ENCODE measurements around the gene PIK3R1.
"Not testable (repeated sequence)": the region's sequence is repeated elsewhere in the genome, so short reads cannot be mapped to it uniquely, and the experiment has no call there.

PIK3R1 gene

DNA sequence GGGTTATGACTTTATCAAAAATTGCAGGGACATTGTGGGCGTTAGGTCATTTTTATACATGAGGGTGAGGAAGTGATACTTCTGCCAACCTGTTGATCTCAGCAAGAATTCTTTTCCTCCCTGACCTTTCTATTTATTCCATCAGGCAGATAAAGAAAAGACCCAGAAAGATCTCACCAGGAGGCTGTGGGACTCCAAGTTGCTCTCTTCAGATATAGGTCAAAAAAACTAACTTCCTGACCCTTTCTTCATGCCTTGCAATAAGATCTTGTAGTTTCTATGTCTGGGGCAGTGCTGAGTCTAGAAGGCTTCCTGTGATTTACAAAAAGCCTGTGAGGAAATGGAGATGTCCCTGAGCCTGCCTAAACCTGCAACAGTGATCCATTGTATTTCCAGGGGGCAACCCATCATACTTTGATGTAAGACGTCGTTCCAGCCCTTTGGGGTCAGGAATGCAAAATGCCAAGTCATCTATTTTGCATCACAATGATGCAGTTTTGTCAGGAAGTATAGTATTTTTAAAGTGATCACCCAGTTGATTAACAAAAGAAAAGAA is 22.0 kb upstream of the PIK3R1 start:
- DNase-seq (ENCODE audit: low read depth, low spot score): no peak

GRCh38 chr5:68194386-68194785 is 21.2 kb upstream of the PIK3R1 start:
- DNase-seq (ENCODE audit: low read depth, low spot score): no peak

DNA sequence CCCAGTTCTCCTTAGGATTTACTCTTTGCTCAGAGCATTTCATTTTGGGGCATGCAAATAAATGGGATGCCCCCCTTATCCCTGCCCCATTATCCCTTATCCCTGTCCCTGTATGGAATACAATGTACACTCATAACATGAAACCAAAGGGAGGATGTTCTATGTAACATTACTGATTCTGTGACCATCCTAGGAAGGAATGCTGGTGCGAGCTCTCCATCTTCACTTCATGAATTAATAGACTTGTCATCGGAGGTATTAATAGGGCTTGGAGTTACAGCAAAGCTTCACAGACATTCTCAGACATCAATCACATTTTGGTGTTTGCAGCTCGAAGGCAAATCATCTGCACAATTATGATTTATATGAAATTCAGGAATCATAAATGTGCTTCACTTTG is 20.4 kb upstream of the PIK3R1 start:
- no peak for DNase-seq (ENCODE audit: low read depth, low spot score)

GRCh38 chr5:68196876-68197275 is 18.7 kb upstream of the PIK3R1 start:
- no peak for DNase-seq (ENCODE audit: low read depth, low spot score)

GRCh38 chr5:68200288-68200687 is 15.3 kb upstream of the PIK3R1 start:
- no peak for DNase-seq (ENCODE audit: low read depth, low spot score)

DNA sequence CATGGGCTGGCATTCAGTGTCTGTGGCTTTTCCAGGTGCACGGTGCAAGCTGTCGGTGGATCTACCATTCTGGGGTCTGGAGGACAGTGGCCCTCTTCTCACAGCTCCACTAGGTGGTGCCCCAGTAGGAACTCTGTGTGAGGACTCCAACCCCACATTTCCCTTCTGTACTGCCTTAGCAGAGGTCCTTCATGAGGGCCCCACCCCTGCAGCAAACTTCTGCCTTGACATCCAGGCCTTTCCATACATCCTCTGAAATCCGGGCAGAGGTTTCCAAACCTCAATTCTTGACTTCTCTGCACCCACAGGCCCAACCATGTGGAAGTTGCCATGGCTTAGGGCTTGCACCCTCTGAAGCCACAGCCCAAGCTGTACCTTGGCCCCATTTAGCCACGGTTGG is 4.9 kb upstream of the PIK3R1 start:
- not testable (repeated sequence) for DNase-seq (ENCODE audit: low read depth, low spot score)

DNA sequence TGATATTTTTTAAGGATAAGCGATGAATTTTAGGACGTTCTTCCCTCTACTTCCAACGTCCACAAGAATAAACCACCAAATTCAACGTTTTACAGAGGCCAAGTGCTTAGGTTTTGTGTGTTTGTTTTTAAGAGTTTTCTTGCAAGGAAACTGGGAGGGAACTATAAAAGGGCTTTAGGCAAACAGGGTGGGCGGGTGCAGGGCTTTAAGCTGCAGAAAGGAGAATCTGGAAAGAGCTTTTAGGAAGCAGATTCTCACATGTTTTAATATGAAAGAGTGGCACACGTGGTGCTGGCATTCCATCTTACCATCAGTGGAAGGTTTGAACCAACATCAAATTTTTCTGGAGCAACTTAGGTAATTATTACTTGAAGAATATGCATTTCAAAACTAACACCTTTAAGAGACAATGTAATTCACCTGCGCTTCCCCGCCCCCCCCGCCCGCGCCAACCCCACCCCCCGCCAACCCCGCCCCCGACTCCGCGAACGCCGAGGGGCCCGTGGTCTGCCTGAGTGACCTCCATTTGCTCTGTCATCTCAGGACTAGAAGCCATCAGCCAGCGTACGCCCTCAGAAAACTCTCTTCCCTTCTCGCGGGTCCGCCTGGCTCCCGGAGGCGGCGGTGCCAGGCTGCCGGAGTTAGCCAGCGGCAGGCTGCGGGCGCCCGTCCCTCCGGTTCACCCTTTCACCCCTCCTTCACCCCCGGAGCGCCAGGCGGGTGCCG is 911 bp upstream of the PIK3R1 start:
- no peak for DNase-seq (ENCODE audit: low read depth, low spot score)

DNA sequence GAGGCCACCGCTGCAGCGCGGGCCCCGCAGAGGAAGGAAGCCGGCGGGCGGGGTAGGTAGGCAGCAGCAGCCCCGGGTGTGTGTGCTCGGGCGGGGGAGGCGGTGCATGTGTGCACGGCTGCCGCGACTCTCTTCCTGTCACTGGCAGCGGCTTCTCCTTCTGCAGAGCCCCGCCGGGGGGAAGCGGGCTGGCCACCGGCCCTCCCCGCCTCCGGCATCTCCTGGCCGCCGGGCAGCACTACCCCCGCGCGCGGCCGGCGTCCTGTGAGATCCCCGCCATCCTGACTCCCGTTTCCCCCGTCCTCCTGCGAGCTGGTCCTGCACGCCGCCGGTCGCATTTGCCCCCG is 315 bp downstream of the PIK3R1 start:
- no peak for DNase-seq (ENCODE audit: low read depth, low spot score)

- DNase-seq (ENCODE audit: low read depth, low spot score): no peak
Measured at GRCh38 chr5:68216245-68217046, 890 bp downstream of the PIK3R1 start.

DNA sequence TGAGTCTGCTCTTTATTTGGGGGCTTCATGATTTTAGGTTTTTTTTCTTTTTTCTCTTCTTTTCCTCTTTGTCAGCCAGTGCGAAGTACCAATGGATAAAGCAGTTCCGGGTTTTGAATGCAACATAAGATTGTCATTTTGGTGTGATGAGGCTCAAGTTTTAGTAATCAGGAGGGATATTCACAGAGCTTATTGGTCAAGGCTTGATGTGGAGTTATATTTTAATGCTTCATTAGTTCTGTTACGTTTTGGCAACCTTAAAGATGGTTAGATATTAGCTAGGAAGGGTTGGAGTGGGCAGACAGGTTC is 1.4 kb downstream of the PIK3R1 start:
- no peak for DNase-seq (ENCODE audit: low read depth, low spot score)

GRCh38 chr5:68217528-68217927 is 2.0 kb downstream of the PIK3R1 start:
- no peak for DNase-seq (ENCODE audit: low read depth, low spot score)

GRCh38 chr5:68219161-68219816 is 3.7 kb downstream of the PIK3R1 start:
- no peak for DNase-seq (ENCODE audit: low read depth, low spot score)

DNA sequence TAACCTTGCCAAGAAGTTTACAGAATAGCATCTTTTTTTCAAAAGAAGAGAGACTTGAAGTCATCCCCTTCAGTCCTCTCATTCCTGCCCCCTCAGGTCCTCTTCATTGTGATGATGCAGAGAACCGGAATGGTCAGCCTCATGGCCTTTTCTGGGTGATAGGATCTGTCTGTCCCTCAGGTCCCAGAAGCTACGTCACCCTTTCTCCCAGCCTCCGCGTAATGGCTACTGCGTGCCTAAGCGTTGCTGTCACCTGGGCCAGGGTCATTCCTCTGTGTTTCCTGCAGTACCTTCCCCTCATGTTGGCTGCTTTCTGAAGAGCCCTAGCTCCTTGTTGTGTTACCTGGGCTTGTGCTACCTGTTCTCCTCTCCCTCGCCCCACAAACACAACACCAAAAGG is 4.7 kb downstream of the PIK3R1 start:
- no peak for DNase-seq (ENCODE audit: low read depth, low spot score)

- DNase-seq (ENCODE audit: low read depth, low spot score): no peak
Measured at GRCh38 chr5:68220914-68221313, 5.4 kb downstream of the PIK3R1 start.

DNA sequence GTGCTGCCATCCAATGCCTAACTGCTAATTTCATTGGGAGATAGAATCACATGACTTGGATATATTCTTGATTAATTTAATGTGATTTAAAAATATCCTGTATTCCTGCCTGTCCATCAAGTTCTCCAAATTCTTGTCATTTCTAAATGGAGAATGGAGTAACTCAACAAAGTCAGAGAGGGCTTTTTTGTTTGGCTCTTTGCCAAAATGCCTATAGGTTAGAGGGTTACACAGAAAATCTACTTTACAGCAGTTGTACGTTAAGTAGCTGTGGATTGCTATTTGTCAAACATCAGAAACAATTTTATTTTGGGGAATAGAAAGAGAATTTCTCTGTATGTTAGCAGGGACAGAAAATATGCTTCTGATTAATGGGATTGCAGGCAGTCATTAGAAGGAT is 5.9 kb downstream of the PIK3R1 start:
- DNase-seq (ENCODE audit: low read depth, low spot score): no peak

- no peak for DNase-seq (ENCODE audit: low read depth, low spot score)
Measured at GRCh38 chr5:68222310-68222709, 6.8 kb downstream of the PIK3R1 start.

DNA sequence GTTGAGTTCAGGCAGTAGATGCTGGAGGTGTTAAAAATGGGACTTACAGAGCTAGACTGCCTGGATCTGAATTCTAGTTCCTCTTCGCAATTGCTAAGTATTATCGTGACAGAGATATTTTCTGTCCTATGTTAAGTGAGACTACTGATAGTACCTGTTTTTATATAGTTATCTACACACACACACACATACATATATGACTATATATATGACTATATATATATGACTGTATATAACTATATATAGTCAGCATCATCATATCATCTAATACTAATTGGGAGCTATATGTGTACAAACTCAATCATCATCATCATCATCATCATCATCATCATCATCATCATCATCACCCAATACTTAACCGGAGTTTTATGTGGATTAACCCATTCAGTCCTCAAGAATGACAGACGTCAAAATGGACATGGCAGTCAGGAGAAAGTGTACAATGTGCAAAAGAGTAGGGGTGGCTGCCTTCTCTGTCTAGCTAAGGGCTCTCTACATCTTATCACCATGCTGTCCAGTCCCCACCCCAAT is 7.3 kb downstream of the PIK3R1 start:
- DNase-seq (ENCODE audit: low read depth, low spot score): no peak

DNA sequence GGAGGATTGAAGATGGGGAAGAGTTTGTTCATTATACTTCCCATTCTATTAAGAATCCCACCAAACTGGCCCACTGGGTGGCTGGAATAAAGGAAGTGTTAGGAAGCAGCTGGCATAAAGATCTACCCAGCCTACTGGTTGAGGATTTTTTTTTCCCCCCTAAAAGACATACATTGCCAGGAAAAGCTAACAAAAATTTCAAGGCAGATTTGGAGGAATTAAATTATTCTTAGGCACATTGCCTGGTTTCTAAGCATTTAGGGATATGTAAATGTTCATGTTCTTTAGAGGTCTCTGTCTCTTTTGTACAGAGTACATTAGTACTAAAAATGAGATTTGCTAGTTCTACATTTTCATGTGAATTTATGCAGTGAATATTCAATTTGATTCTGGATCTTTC is 8.3 kb downstream of the PIK3R1 start:
- DNase-seq (ENCODE audit: low read depth, low spot score): no peak

GRCh38 chr5:68224509-68225187 is 9.1 kb downstream of the PIK3R1 start:
- no peak for DNase-seq (ENCODE audit: low read depth, low spot score)

DNA sequence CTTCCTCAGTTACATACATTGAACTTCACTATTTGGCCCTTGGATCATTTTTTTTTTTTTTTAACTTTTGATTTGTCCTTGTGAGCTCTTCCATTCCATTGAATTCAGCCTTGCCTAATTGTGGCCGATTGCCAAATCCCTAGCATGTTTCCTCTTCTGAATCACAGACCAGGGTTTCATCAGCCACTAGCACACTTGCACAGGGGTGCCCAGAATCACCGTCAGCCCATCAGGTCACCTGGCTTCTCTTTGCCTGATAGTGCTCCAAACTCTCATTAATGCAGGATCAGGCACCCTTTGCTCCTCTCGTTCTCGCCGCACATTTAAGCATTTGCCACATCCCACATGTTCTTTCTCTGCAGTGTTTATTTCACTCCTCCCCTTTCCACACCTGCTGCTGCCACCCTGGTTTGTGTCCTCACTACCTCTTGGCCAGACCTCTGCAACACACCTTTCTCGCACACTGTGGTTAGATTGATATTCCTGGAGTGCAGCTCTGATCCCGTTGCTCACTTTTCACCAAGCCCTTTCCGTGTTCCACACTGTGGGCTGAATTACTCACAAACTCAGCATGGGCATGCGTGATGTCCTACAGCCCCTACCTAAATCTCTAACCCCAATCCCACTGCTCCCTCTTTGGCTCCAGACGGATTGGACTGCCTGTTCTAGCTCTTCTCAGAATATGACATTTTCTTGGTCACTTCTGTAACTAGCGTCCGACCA is 9.8 kb downstream of the PIK3R1 start:
- no peak for DNase-seq (ENCODE audit: low read depth, low spot score)

- DNase-seq (ENCODE audit: low read depth, low spot score): no peak
Measured at GRCh38 chr5:68225911-68226545, 10.5 kb downstream of the PIK3R1 start.

All from smooth muscle cell of the brain vasculature (primary cell).